ENCODE data around the gene PARP16.

PARP16 gene

DNA sequence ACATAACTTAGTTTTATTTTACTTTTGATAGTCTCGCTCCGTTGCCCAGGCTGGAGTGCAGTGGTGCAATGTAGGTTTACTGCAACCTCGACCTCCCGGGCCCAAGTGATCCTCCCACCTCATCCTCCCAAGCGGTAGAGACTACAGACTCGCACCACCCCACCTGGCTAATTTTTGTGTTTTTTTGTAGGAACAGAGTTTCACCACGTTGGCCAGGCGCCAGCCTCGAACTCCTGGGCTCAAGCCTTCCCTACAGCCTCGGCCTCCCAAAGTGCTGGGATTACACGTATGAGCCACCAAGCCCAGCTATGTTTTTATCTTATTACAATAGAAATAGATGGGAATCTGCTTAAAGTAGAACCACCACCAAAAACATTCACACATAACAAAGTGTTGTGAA is 12.0 kb upstream of the PARP16 start:
- Histone ChIP-seq H3K27ac (ENCODE audit: low read depth, low read length) (no peak overlapping the region), H3K14ac (ENCODE audit: low read length) (no peak overlapping the region)
- DNase-seq, result no peak

DNA sequence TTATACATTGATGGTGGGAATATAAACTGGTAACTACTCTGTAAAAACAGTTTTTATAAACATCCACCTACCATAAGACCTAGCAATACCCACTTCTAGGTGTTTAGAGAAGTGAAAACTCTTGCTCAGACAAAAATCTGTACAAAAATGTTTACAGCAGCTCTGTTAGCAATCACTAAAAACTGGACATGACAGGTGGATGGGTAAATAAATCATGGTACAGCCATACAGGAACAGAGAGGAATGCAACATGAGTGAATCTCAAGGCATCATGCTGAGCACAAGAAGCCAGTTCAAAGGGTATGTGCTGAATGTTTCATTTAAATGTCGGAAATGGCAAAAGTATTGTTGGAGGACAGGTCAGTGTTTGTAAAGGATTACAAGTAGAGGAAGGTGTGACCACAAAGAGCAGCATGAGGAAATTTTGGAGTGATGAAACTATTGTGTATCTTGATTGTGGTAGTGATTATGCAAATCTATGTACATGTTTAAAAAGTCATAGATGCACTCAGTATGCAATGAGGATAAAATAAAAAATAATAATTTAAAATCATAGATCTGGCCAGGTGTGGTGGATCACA is 6.3 kb upstream of the PARP16 start:
- Histone ChIP-seq H3K27me3 (ENCODE audit: insufficient read depth, low read length) (no peaks in the 10 kb centered on the region), H3K27ac (ENCODE audit: low read depth, low read length) (no peak overlapping the region), H4K91ac (ENCODE audit: low read depth, low read length) (no peak overlapping the region), H3K9ac (ENCODE audit: low read length) (no peak overlapping the region), H3K4me1 (ENCODE audit: control insufficient read depth in 1 of 2, insufficient read depth in 2 of 2, low read length in 2 of 2) (no peaks in the 10 kb centered on the region), H3K36me3 (ENCODE audit: control insufficient read depth in 1 of 2, insufficient read depth in 2 of 2, low read length in 2 of 2) (no peaks in the 10 kb centered on the region), H3K14ac (ENCODE audit: low read length) (no peak overlapping the region), H2BK5ac (ENCODE audit: low read depth, low read length, poor library complexity) (no peak overlapping the region), H3K23ac (ENCODE audit: low read length) (no peak overlapping the region), H3K18ac (ENCODE audit: low read length) (no peak overlapping the region), H2AFZ (ENCODE audit: insufficient read depth, low read length, poor library complexity) (no peak overlapping the region), H2AK5ac (ENCODE audit: low read length) (no peak overlapping the region), H3K9me3 (ENCODE audit: insufficient read depth, low read depth, low read length) (no peaks in the 10 kb centered on the region), H3K4ac (ENCODE audit: low read depth, low read length) (no peak overlapping the region), H3K79me1 (ENCODE audit: low read length) (peaks cover 2% of the 10 kb centered on the region), H3K4me3 (ENCODE audit: low read depth, low read length) (no peak overlapping the region), H3K79me2 (ENCODE audit: control insufficient read depth, insufficient read depth, low read length, poor library complexity) (peaks cover 2% of the 10 kb centered on the region), H2BK12ac (ENCODE audit: low read length) (no peak overlapping the region), H4K12ac (ENCODE audit: low read depth, low read length) (no peak overlapping the region), H2BK120ac (ENCODE audit: insufficient read depth, low read length, poor library complexity) (no peak overlapping the region), H4K8ac (ENCODE audit: low read depth, low read length) (no peak overlapping the region), H3K4me2 (ENCODE audit: low read length) (no peak overlapping the region)
- no CpG with 5 or more reads among the region's 1 CpG for WGBS (ENCODE audit: extremely low coverage, insufficient coverage, insufficient read length)
- DNase-seq, result no peak

More for the DNA sequence above, 12.0 kb upstream of the PARP16 start:
- H3K4me1 ChIP-seq (ENCODE audit: control insufficient read depth in 1 of 2, insufficient read depth in 2 of 2, low read length in 2 of 2), result peaks cover 3 to 4% of the 10 kb centered on the region in 2 experiments
- H2AK5ac ChIP-seq (ENCODE audit: low read length), result no peak overlapping the region
- no peak overlapping the region for H2BK12ac ChIP-seq (ENCODE audit: low read length)
- no peaks in the 10 kb centered on the region for H3K36me3 ChIP-seq (ENCODE audit: control insufficient read depth in 1 of 2, insufficient read depth in 2 of 2, low read length in 2 of 2)
- no peak overlapping the region for H3K18ac ChIP-seq (ENCODE audit: low read length)
- WGBS (ENCODE audit: extremely low coverage, insufficient coverage, insufficient read length), result no CpG with 5 or more reads among the region's 11 CpGs
- no peaks in the 10 kb centered on the region for H3K9me3 ChIP-seq (ENCODE audit: insufficient read depth, low read depth, low read length)
- H3K27me3 ChIP-seq (ENCODE audit: insufficient read depth, low read length), result no peaks in the 10 kb centered on the region
- peaks cover 6% of the 10 kb centered on the region for H3K79me1 ChIP-seq (ENCODE audit: low read length)
- no peak overlapping the region for H2AFZ ChIP-seq (ENCODE audit: insufficient read depth, low read length, poor library complexity)
- no peak overlapping the region for H3K4ac ChIP-seq (ENCODE audit: low read depth, low read length)
- no peak overlapping the region for H4K8ac ChIP-seq (ENCODE audit: low read depth, low read length)
- H4K91ac ChIP-seq (ENCODE audit: low read depth, low read length), result no peak overlapping the region
- H3K79me2 ChIP-seq (ENCODE audit: control insufficient read depth, insufficient read depth, low read length, poor library complexity), result peaks cover 2% of the 10 kb centered on the region
- H3K4me3 ChIP-seq (ENCODE audit: low read depth, low read length), result no peak overlapping the region
- H3K4me2 ChIP-seq (ENCODE audit: low read length), result no peak overlapping the region
- H2BK5ac ChIP-seq (ENCODE audit: low read depth, low read length, poor library complexity), result no peak overlapping the region
- no peak overlapping the region for H4K12ac ChIP-seq (ENCODE audit: low read depth, low read length)
- no peak overlapping the region for H3K23ac ChIP-seq (ENCODE audit: low read length)
- no peak overlapping the region for H2BK120ac ChIP-seq (ENCODE audit: insufficient read depth, low read length, poor library complexity)
- no peak overlapping the region for H3K9ac ChIP-seq (ENCODE audit: low read length)

DNA sequence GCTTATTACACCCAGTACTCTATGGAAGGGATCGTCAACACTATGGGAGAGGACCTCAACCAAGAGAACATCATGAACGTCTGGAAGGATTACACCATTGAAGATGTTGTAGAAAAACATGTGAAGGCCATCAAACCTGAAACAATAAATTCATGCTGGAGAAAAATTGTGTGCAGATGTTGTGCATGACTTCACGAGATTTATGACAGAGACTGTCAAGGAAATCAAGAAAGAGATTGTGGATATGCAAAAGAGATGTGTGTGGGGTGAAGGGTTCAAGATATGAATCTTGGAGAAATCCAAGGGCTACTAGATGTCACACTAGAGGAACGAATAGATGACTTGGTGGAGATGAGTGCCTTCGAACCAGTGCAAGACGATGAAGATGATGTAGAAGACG is 3.5 kb upstream of the PARP16 start:
- Histone ChIP-seq H3K9me3 (ENCODE audit: insufficient read depth, low read depth, low read length) (peaks cover 2% of the 10 kb centered on the region), H3K27me3 (ENCODE audit: insufficient read depth, low read length) (no peaks in the 10 kb centered on the region), H2AK5ac (ENCODE audit: low read length) (no peak overlapping the region)

DNA sequence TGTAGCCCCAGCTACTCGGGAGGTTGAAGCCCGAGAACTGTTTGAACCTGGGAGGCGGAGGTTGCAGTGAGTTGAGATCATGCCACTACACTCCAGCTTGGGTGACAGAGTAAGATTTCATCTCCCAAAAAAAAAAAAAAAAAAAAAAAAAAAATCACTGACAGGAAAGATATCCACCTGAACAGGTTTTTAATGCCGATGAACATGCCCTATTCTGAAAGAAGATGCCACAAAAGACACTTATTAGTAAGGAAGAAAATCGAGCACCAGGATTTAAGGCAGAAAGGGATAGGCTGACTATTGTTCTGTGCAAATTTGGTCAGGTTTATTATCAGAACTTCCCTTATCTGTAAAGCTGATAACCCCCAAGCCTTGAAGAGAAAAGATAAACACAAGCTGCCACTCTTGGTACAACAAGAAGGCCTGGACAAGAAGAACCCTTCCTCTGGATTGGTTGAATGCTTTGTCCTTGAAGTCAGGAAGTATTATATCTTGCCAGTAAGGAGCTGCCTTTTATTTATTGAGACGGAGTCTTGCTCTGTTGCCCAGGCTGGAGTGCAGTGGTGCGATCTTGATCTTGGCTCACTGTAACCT is 2.7 kb upstream of the PARP16 start:
- no peak for DNase-seq

More for the DNA sequence above, 3.5 kb upstream of the PARP16 start:
- peaks cover 0 to 3% of the 10 kb centered on the region in 2 experiments for H3K4me1 ChIP-seq (ENCODE audit: control insufficient read depth in 1 of 2, insufficient read depth in 2 of 2, low read length in 2 of 2)
- no peak overlapping the region for H3K9ac ChIP-seq (ENCODE audit: low read length)
- no peak overlapping the region for H3K23ac ChIP-seq (ENCODE audit: low read length)
- H2AFZ ChIP-seq (ENCODE audit: insufficient read depth, low read length, poor library complexity), result no peak overlapping the region
- H3K79me2 ChIP-seq (ENCODE audit: control insufficient read depth, insufficient read depth, low read length, poor library complexity), result peaks cover 2% of the 10 kb centered on the region
- H3K4me3 ChIP-seq (ENCODE audit: low read depth, low read length), result no peak overlapping the region
- H4K8ac ChIP-seq (ENCODE audit: low read depth, low read length), result no peak overlapping the region
- no peak overlapping the region for H3K4ac ChIP-seq (ENCODE audit: low read depth, low read length)
- H3K79me1 ChIP-seq (ENCODE audit: low read length), result peaks cover 8% of the 10 kb centered on the region
- no peak overlapping the region for H3K14ac ChIP-seq (ENCODE audit: low read length)
- no peak for DNase-seq
- H4K91ac ChIP-seq (ENCODE audit: low read depth, low read length), result no peak overlapping the region
- no peaks in the 10 kb centered on the region for H3K36me3 ChIP-seq (ENCODE audit: control insufficient read depth in 1 of 2, insufficient read depth in 2 of 2, low read length in 2 of 2)
- no peak overlapping the region for H3K27ac ChIP-seq (ENCODE audit: low read depth, low read length)
- H2BK120ac ChIP-seq (ENCODE audit: insufficient read depth, low read length, poor library complexity), result no peak overlapping the region
- no peak overlapping the region for H2BK12ac ChIP-seq (ENCODE audit: low read length)
- no peak overlapping the region for H3K18ac ChIP-seq (ENCODE audit: low read length)
- H3K4me2 ChIP-seq (ENCODE audit: low read length), result no peak overlapping the region
- no CpG with 5 or more reads among the region's 7 CpGs for WGBS (ENCODE audit: extremely low coverage, insufficient coverage, insufficient read length)
- H4K12ac ChIP-seq (ENCODE audit: low read depth, low read length), result no peak overlapping the region
- H2BK5ac ChIP-seq (ENCODE audit: low read depth, low read length, poor library complexity), result no peak overlapping the region

More for the DNA sequence above, 2.7 kb upstream of the PARP16 start:
- no peak overlapping the region for H4K91ac ChIP-seq (ENCODE audit: low read depth, low read length)
- H2BK5ac ChIP-seq (ENCODE audit: low read depth, low read length, poor library complexity), result no peak overlapping the region
- H3K27me3 ChIP-seq (ENCODE audit: insufficient read depth, low read length), result no peaks in the 10 kb centered on the region
- peaks cover 2% of the 10 kb centered on the region for H3K79me2 ChIP-seq (ENCODE audit: control insufficient read depth, insufficient read depth, low read length, poor library complexity)
- H3K79me1 ChIP-seq (ENCODE audit: low read length), result peaks cover 8% of the 10 kb centered on the region
- peaks cover 0 to 3% of the 10 kb centered on the region in 2 experiments for H3K4me1 ChIP-seq (ENCODE audit: control insufficient read depth in 1 of 2, insufficient read depth in 2 of 2, low read length in 2 of 2)
- H3K9me3 ChIP-seq (ENCODE audit: insufficient read depth, low read depth, low read length), result peaks cover 2% of the 10 kb centered on the region
- H3K4ac ChIP-seq (ENCODE audit: low read depth, low read length), result no peak overlapping the region
- H2AFZ ChIP-seq (ENCODE audit: insufficient read depth, low read length, poor library complexity), result no peak overlapping the region
- H3K23ac ChIP-seq (ENCODE audit: low read length), result no peak overlapping the region
- WGBS (ENCODE audit: extremely low coverage, insufficient coverage, insufficient read length), result no CpG with 5 or more reads among the region's 7 CpGs
- no peak overlapping the region for H2AK5ac ChIP-seq (ENCODE audit: low read length)
- H3K4me2 ChIP-seq (ENCODE audit: low read length), result no peak overlapping the region
- H4K12ac ChIP-seq (ENCODE audit: low read depth, low read length), result no peak overlapping the region
- H3K14ac ChIP-seq (ENCODE audit: low read length), result no peak overlapping the region
- no peak overlapping the region for H4K8ac ChIP-seq (ENCODE audit: low read depth, low read length)
- H3K4me3 ChIP-seq (ENCODE audit: low read depth, low read length), result no peak overlapping the region
- no peak overlapping the region for H3K18ac ChIP-seq (ENCODE audit: low read length)
- H3K27ac ChIP-seq (ENCODE audit: low read depth, low read length), result no peak overlapping the region
- no peak overlapping the region for H2BK120ac ChIP-seq (ENCODE audit: insufficient read depth, low read length, poor library complexity)
- H2BK12ac ChIP-seq (ENCODE audit: low read length), result no peak overlapping the region
- H3K9ac ChIP-seq (ENCODE audit: low read length), result no peak overlapping the region
- no peaks in the 10 kb centered on the region for H3K36me3 ChIP-seq (ENCODE audit: control insufficient read depth in 1 of 2, insufficient read depth in 2 of 2, low read length in 2 of 2)
